ENCODE data around the gene OR10A6.
A peak's percentile ranks its signal among the peaks of the same experiment; 100 is the strongest.

OR10A6 gene

GRCh38 chr11:7910286-7910788, 20.7 kb downstream of the OR10A6 start:
- DNase-seq (ENCODE audit: low read depth), result no peak

DNA sequence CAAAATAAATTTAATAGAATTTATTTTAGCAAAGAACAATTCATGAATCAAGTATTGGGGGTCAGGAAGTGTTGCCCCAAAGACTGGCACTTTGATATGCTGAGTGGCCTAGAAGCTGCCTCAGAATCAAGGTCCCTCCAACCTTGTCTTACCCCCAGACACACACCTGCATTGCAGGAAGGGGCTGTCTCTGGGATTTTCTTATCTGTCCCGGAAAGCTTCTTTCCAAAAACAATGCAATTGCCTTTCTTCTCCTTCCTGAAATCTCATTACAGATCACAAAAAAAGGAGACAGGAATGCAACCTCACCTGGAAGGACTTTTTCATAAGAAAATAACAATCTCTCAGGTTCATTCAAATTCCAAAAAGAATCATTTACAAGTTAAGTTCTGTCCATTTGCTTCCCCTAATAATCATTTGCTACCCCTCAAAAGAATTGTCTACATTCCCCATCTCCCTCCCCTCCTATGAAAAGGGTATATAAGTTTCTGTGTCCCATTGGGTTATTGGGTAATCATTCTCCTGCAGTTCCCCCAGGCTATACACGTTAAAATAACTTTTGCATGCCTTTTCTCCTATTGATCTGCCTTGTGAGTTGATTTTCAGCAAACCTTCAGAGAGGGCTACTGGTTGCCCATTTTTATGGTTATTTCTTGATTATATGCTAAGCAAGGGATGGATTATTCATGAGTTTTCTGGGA, 21.3 kb downstream of the OR10A6 start:
- no peak for DNase-seq (ENCODE audit: low read depth)

GRCh38 chr11:7907121-7907520, 23.9 kb downstream of the OR10A6 start:
- DNase-seq (ENCODE audit: low read depth), result no peak

- DNase-seq (ENCODE audit: low read depth), result no peak
These were observed 24.6 kb downstream of the OR10A6 start for GRCh38 chr11:7906481-7906880.

DNA sequence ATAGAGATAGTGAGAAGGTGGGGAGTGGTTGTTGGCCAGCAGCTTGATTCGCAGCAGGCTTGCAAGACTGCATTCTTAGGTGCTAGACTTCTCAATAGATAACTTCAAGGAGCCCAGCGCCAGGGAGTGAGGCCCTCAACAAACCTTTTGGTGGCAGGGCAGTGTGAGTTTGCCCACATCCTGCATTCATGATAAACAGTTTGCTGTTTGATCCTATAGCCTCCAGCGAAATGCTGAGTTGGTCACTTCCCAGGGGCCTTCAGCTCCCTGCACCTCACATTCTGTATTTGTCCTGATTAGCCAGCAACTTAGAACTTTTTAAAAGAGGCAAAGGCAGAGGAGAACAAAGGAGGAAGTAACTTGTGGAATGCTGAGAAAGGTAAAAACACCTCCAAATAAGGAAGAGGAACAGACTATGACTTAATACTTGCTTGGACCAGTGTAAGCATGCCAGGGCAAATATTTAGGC, 25.1 kb downstream of the OR10A6 start:
- DNase-seq (ENCODE audit: low read depth), result no peak

DNA sequence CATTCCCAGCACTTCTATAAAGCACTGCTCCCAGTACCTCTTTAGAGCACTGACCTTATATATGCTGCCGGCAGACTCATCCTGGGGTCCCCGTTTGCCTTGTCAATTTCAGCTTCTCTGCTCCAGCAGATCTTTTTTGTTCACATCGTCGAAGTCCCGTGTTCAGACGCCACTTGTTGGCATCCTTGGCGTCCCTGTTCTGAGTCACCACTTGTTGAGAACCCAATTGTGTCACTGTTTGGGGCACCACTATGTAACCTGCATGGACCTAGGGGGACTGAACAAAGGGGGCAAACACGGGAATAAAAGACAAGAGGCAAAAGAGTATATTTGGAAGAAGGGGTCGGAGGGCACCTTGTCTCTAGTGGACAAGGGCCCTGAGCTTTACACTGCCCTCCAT, 25.5 kb downstream of the OR10A6 start:
- DNase-seq (ENCODE audit: low read depth), result no peak

DNA sequence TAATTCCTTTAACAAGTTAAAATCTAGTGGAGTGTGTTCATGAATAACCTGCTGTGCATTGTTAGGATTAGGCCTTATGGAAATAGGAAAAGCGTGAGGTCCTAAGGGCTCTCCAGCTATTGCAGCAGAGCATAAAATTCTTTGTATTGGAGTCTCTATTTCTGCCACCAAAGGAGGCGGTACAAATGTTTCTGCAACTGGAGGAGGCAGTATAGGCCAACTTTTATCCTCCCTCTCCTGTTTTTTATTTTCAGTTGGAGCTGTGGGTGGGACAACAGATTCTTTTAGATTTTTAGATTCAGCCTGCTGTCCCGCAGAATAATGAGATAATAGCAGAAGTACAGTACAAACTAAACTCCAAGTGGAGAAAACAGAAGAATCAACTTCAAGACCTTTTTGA, 26.2 kb downstream of the OR10A6 start:
- DNase-seq (ENCODE audit: low read depth), result peak; percentile 26

DNA sequence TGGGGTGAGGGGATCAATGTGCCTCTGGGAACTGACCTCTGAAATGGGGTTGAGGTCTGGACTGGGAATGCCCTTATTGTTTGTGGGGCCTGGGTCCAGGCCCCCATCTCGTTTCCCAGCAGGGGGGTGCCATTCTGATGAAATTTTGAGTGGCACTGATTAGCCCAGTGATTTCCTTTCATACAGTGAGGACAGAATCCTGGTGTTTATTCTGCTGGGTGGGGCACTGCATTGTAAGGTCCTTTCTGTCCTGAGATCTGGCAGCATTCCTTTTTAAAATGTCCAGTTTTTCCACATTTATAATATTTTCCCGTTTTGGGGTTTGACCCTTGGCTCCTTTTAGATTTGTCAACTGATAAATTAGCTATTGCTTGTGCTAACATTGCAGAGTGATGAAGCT, 27.1 kb downstream of the OR10A6 start:
- DNase-seq (ENCODE audit: low read depth), result no peak

- DNase-seq (ENCODE audit: low read depth), result no peak
These were observed 29.7 kb downstream of the OR10A6 start for GRCh38 chr11:7901319-7901854.

- no peak for DNase-seq (ENCODE audit: low read depth)
These were observed 30.4 kb downstream of the OR10A6 start for GRCh38 chr11:7900686-7901085.

GRCh38 chr11:7899418-7899817, 31.6 kb downstream of the OR10A6 start:
- no peak for DNase-seq (ENCODE audit: low read depth)

- DNase-seq (ENCODE audit: low read depth), result no peak
These were observed 32.3 kb downstream of the OR10A6 start for GRCh38 chr11:7898666-7899283.

GRCh38 chr11:7896009-7896785, 34.9 kb downstream of the OR10A6 start:
- DNase-seq (ENCODE audit: low read depth), result no peak

DNA sequence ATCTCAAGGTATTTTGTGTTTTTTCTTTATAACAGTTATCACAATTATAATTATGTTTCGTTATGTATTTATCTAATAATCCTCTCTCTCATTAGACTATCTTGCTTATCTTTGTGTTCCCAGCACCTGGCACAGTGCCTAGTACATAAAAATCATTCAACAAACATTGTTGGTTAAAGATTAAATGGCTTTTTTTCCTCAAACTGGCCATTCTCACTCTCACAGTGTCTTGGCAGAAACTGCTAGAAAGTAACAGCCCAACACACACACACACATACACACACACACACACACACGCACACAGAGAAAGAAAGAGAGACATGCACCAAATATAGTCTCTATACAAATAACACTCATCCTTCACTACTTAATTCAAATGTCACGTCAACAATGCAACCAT, 36.8 kb downstream of the OR10A6 start:
- DNase-seq (ENCODE audit: low read depth), result no peak

DNA sequence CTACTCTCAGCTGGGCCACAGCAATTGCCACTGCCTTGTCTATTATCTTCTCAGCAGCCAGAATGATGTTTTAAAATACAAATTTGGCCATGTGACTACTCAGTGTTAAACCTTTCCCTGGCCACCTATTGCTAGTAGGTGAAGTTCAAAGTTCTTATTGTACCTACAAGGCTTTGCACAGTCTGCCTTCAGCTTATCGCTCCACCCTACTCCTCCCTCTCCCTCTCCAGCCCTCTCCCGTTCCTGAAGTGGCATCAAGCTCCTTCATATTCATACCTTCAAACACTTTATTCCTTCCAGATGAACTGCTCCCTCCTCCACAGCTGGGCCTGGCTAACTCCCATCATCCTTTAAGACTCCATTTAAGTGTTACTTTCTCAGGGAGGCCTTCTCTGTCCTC, 37.3 kb downstream of the OR10A6 start:
- no peak for DNase-seq (ENCODE audit: low read depth)

DNA sequence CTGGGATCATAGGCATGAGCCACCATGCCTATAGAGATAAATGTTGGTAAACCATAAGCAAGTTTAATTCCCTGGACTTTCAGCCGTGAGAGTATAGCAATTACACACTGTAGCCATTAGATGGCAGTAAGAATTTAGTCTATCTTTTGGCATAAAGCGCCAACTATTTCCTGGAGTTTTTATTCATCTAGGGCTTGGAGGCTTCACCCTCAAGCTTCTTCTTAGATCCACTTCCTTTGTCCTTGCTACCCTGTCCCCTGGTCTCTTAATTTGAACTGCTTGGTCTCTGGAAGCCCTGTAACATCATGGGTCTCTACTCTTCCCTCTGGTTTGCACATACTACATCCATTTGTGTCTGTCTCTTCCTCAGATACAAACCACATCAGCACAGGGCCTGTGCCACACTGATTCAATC, 38.2 kb downstream of the OR10A6 start:
- DNase-seq (ENCODE audit: low read depth), result peak; percentile 59

DNA sequence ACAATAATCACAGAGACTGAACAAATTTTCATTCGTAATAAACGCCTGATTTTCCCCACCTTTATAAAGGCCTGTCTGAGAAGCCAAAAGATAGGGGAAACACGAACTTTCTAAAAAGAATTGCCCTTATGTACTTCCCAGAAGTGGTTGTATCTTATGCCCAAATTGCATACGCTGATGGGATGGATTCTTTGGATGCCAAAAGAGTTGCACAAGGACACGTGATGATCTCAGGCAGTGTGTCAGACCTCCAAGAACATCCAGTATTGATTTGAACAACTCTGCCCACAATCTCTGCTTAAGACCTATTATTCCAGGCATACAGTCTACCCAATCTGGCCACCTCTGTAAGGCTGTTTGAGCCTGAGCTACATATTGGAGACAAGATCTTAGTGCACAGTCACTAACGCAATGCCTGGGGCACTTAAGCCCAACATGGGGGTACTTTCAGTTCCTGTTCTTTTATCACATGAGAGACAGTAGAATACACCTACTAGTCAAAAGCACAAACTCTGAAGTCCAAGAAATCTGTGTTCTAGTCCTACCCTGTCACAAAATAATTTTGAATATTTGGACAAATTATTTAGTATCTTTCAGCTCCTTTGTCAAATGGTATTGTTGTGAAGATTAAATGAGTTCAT, 38.9 kb downstream of the OR10A6 start:
- DNase-seq (ENCODE audit: low read depth), result peak; percentile 62

DNA sequence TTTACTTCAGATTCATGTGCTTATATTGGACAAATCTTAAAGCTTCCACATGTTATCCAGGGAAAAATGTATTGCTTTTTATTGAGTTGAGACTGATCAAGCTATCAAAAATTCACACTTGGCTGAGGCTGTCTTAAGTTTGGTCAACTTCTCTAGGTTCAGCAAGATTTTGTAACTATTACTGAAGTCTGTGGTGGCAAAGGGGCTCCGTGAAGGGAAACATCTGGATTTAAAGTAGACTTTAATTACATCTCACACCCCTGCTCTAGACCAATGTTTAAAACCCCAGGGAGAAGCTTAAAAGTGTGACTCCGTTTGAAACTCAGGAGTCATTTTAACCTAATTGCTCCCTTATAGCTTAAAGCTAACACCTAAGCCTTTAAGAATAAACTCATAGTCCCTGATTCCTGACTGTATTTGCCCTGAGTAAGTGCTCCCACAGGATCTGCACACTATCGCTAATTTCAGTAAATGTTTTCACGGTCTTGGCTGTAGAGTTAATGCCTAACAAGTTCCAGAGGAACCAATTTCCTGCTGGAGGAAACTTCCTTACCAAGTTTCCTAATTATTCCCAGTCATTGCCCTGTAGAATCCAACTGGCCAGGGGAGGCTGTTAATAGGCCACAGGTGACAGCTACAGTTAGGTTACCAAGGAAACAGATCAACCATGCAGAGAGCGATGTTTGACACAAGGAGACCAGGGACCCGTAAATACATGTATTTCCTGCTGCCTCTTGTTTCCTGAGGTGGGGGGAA, 40.5 kb downstream of the OR10A6 start:
- no peak for DNase-seq (ENCODE audit: low read depth)

DNA sequence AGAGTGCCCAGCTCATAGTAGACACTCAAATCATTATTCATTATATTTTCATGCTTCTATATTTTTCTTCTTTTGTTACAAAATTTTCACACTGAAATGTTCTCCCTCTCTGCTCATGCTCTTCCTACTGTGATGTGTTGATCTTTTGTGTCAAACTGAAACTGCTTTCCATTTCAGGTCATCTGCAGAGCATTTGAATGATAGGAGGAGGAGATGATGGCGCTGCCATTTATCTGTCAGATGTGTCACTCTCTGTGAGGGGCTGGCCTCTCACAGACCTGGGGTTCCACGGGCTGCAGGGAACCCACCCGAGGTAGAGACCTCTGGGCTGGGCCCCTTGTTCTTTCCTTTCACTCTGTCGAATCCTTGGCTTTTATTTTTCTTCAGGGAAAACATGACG, 41.1 kb downstream of the OR10A6 start:
- no peak for DNase-seq (ENCODE audit: low read depth)

DNA sequence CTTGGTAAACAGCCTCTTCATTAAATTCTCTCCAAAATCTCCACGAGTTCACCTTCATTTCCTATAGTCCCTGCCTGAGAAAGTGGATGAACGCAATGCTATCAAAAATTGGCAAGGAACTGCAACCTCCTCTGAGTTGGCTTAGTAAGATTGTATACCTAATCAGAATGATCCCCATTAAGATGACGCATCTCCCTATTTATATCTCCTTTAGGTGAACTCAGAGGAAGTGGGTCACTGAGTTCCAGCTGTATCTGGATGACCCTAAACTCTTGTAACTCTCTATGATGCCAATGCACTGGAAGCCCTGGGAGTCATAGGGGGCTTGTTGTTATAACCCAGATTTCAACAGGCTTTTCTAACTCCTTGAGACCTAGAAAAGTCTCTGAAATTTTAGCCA, 48.2 kb downstream of the OR10A6 start:
- peak; percentile 12 for DNase-seq (ENCODE audit: low read depth)
